NCI-H146 (cell line): Measurements from ENCODE around the gene PRAMEF10.
"Not testable (repeated sequence)": the region's sequence is repeated elsewhere in the genome, so short reads cannot be mapped to it uniquely, and the experiment has no call there.

Experiments used
- DNase-seq: peaks from one replicate; lab custom pipeline; 2025; lab: John Stamatoyannopoulos, UW

Gene PRAMEF10

GRCh38 chr1:12898170-12898569 lies at the start of gene PRAMEF10:
Gene PRAMEF10, minus strand, starts transcription at chr1:12898270. Its CDS starts 2,423 bp downstream, at chr1:12895847.
- not testable (repeated sequence) for DNase-seq

- not testable (repeated sequence) for DNase-seq
These were observed 49.4 kb upstream of the PRAMEF10 start, which contains the start of gene PRAMEF6 for GRCh38 chr1:12947480-12947879. Gene PRAMEF6, minus strand, starts transcription at chr1:12947580. Its CDS starts 5,062 bp downstream, at chr1:12942518.

- not testable (repeated sequence) for DNase-seq
These were observed 26.3 kb upstream of the PRAMEF10 start for GRCh38 chr1:12924368-12924767.

- not testable (repeated sequence) for DNase-seq
These were observed 23.7 kb upstream of the PRAMEF10 start for GRCh38 chr1:12921749-12922148.

- DNase-seq, result not testable (repeated sequence)
These were observed 18.2 kb upstream of the PRAMEF10 start, which contains the start of gene PRAMEF7 for GRCh38 chr1:12916310-12916709. Gene PRAMEF7, plus strand, starts transcription at chr1:12916610. Its CDS starts 1,083 bp downstream, at chr1:12917693.

- not testable (repeated sequence) for DNase-seq
These were observed 5.9 kb upstream of the PRAMEF10 start for GRCh38 chr1:12903793-12904572.

GRCh38 chr1:12899186-12899585 lies 1.1 kb upstream of the PRAMEF10 start:
- DNase-seq, result not testable (repeated sequence)

- DNase-seq, result not testable (repeated sequence)
These were observed 12.0 kb downstream of the PRAMEF10 start, which contains the start of gene PRAMEF4 for GRCh38 chr1:12886101-12886500. Gene PRAMEF4, minus strand, starts transcription at chr1:12886201. Its CDS starts 2,807 bp downstream, at chr1:12883394.

GRCh38 chr1:12878453-12878852 lies 19.6 kb downstream of the PRAMEF10 start:
- DNase-seq, result not testable (repeated sequence)

- DNase-seq, result not testable (repeated sequence)
These were observed 34.8 kb downstream of the PRAMEF10 start for GRCh38 chr1:12863131-12863880.

GRCh38 chr1:12856786-12857185 lies 41.3 kb downstream of the PRAMEF10 start, which contains the start of gene PRAMEF2:
Gene PRAMEF2, plus strand, starts transcription at chr1:12857086. Its CDS starts 1,924 bp downstream, at chr1:12859010.
- DNase-seq, result not testable (repeated sequence)

- DNase-seq, result no peak
These were observed 46.3 kb downstream of the PRAMEF10 start for GRCh38 chr1:12851779-12852178.

- DNase-seq, result not testable (repeated sequence)
These were observed 49.5 kb downstream of the PRAMEF10 start, which contains the start of gene HNRNPCL1 for GRCh38 chr1:12848620-12849019. Gene HNRNPCL1, minus strand, starts transcription at chr1:12848720. Its CDS starts 431 bp downstream, at chr1:12848289.
